ENCODE data around the gene CD44.

- TF ChIP-seq CTCF (conservative IDR thresholded peaks at IDR 0.05; ENCODE audit: low read depth, low read length): no peak
- no peak for TF ChIP-seq EZH2 (IDR thresholded peaks at IDR 0.05; ENCODE audit: borderline replicate concordance, low read depth, low read length, poor library complexity, severe bottlenecking)
These were observed 61.9 kb downstream of the CD44 start for GRCh38 chr11:35200811-35201341.

Data from A673 (cell line).